Umbilical cord (tissue), 2 donors: Measurements from ENCODE around the gene SPATA21. TPM values are rescaled to one million over a fixed set of nuclear protein-coding genes. Genes with fewer than 3 reads are reported as not detected.
A peak's percentile ranks its signal among the peaks of the same experiment; 100 is the strongest.

Source experiments
- DNase-seq: peaks from one replicate; pipeline ENCODE4 v3.0.0-alpha.2; 2015; ENCODE audit warnings: low spot score
- total RNA-seq: library from RNA; depleted of rRNA; stranded (reverse); fragments of >200 nt; gene quantifications from one replicate; pipeline ENCODE4 v1.2.3, GENCODE V29; 2014; ENCODE audit warnings: low replicate concordance; ENCODE audit not compliant: insufficient read depth

Gene SPATA21
- total RNA-seq, 1 donor from 2014 or later, result not detected

DNA sequence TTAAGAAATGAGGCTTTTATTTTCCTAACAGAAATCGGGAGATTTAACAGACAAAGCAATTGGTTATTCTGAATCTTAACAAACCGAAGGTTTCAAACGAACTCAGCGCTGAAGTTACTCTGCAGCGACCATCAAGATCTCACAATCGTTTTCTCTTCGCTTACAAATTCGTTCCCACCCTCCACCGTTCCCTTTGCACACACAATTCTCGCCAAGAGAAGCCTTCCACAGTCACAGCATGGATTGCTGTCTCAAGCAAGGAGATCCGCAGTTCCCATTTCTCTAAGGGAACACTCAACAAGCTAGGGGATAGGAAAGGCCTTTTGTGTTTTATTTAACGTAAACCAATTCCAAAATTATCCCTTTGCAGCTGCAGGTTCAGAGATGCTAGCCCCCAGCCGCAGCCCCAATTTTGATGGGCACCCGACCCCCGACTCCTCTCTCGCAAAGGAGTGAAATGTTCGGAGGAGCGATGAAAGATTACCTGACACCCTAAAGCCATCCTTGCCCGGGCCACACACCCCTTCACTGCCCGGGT, 85.7 kb downstream of the SPATA21 start:
- peak; percentile 64 for DNase-seq

DNA sequence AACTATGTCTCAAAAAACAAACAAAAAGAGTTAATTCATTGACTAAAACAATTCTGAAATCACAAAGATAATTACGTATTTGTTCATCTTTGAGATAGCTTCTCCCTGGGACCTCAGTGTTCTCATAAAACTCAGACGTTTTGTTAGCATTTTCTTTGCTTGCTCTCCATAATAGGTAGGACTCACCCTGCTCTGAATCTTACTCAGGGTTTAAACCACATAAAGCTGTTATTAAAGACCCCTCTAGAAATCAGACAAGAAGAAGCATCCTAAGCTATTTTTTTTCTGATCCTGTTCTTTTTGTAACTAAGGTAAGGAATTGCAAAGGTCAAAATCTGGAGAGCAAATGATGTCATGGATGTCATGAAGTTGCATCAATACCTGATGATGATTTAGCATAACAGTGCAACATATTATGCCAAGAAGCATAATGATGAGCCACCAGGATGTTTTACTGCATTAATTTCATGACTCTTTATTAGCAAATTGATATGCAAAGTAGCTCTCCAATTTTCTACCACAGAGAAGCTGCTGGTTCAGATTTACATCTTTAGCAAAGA, 87.3 kb downstream of the SPATA21 start:
- DNase-seq, result no peak

Other genes starting within 250 kb of the SPATA21 start
- gene ARHGEF19, start 224.8 kb downstream of the SPATA21 start, total RNA-seq, result 26.5 TPM
- gene CPLANE2, start 200.2 kb downstream of the SPATA21 start, total RNA-seq, result 0.48 TPM
- 16.1 TPM for gene FBXO42, start 84.9 kb downstream of the SPATA21 start, total RNA-seq
- gene SZRD1, start 70.2 kb downstream of the SPATA21 start, total RNA-seq, result 24.1 TPM
- 51.3 TPM for gene NECAP2, start 3.3 kb upstream of the SPATA21 start, total RNA-seq
- under 0.01 TPM for gene RNU1-1, start 76.9 kb upstream of the SPATA21 start, total RNA-seq
- 125 TPM for gene NBPF1, start 176.1 kb upstream of the SPATA21 start, total RNA-seq
- gene RNU1-3, start 229.5 kb upstream of the SPATA21 start, total RNA-seq, result under 0.01 TPM